HG02759 (cell line): ENCODE data around the gene EEF1AKMT2.
A peak's percentile ranks its signal among the peaks of the same experiment; 100 is the strongest.
"Not testable (repeated sequence)": the region's sequence is repeated elsewhere in the genome, so short reads cannot be mapped to it uniquely, and the experiment has no call there.

Source experiments
- ATAC-seq: cut with Tn5 transposase; IDR thresholded peaks from one replicate; pipeline ENCODE4 v1.9.1; 2021; ENCODE audit warnings: mild to moderate bottlenecking, moderate library complexity; ENCODE audit not compliant: unreplicated experiment

Gene EEF1AKMT2

GRCh38 chr10:124756156-124756903, 35.4 kb downstream of the EEF1AKMT2 start:
- ATAC-seq, result no peak

GRCh38 chr10:124755581-124755980, 36.1 kb downstream of the EEF1AKMT2 start:
- no peak for ATAC-seq

GRCh38 chr10:124754227-124754626, 37.5 kb downstream of the EEF1AKMT2 start:
- ATAC-seq, result no peak

GRCh38 chr10:124748953-124749645, 42.6 kb downstream of the EEF1AKMT2 start:
- ATAC-seq, result no peak

GRCh38 chr10:124748166-124748565, 43.5 kb downstream of the EEF1AKMT2 start:
- ATAC-seq, result no peak

GRCh38 chr10:124747745-124748144, 43.9 kb downstream of the EEF1AKMT2 start:
- no peak for ATAC-seq

GRCh38 chr10:124746992-124747391, 44.7 kb downstream of the EEF1AKMT2 start:
- no peak for ATAC-seq

GRCh38 chr10:124746447-124746846, 45.2 kb downstream of the EEF1AKMT2 start:
- not testable (repeated sequence) for ATAC-seq

GRCh38 chr10:124745673-124746072, 46.0 kb downstream of the EEF1AKMT2 start:
- no peak for ATAC-seq

- no peak for ATAC-seq
These were observed 46.4 kb downstream of the EEF1AKMT2 start for GRCh38 chr10:124745252-124745651.

- ATAC-seq, result peak; percentile 75
These were observed 47.3 kb downstream of the EEF1AKMT2 start, which contains the start of gene FAM53B for GRCh38 chr10:124744102-124745050. FAM53B (minus strand) TSS chr10:124744378; CDS start chr10:124706713, 37,665 bp downstream.

- peak; percentile 29 for ATAC-seq
These were observed 48.2 kb downstream of the EEF1AKMT2 start for GRCh38 chr10:124743191-124744101.

- ATAC-seq, result no peak
These were observed 49.1 kb downstream of the EEF1AKMT2 start for GRCh38 chr10:124742413-124743190.

- no peak for ATAC-seq
These were observed 49.7 kb downstream of the EEF1AKMT2 start for GRCh38 chr10:124741922-124742412.

- peak; percentile 42 for ATAC-seq
These were observed 50.3 kb downstream of the EEF1AKMT2 start for GRCh38 chr10:124741281-124741921.

GRCh38 chr10:124740369-124741280, 51.1 kb downstream of the EEF1AKMT2 start:
- ATAC-seq, result peak; percentile 15

- no peak for ATAC-seq
These were observed 51.7 kb downstream of the EEF1AKMT2 start for GRCh38 chr10:124739986-124740368.
